Sigmoid colon (tissue), 7 donors: Measurements from ENCODE around the gene SLC25A20. TPM values are rescaled to one million over a fixed set of nuclear protein-coding genes. Genes with fewer than 3 reads are reported as not detected.
"Not testable (repeated sequence)": the region's sequence is repeated elsewhere in the genome, so short reads cannot be mapped to it uniquely, and the experiment has no call there.

Experiments used
- DNase-seq: peaks from one replicate; pipeline ENCODE4 v3.0.0-alpha.2; 2019
- H3K27ac ChIP-seq, 4 donors: fragments of 200-600 bp; sonication (generic); one replicate each; pipeline ENCODE4 v1.5.1; 2016 to 2019; ENCODE audit warnings: mild to moderate bottlenecking in 1 of 4
- H3K27me3 ChIP-seq, 3 donors: fragments of 200-600 bp; sonication (generic); one replicate each; pipeline ENCODE4 v1.5.1; 2019; ENCODE audit warnings: mild to moderate bottlenecking in 1 of 3
- H3K36me3 ChIP-seq, 4 donors: fragments of 200-600 bp; sonication (generic); one replicate each; pipeline ENCODE4 v1.5.1; 2016 to 2019
- H3K4me1 ChIP-seq, 4 donors: fragments of 200-600 bp; sonication (generic); one replicate each; pipeline ENCODE4 v1.5.1; 2017 to 2019
- H3K4me3 ChIP-seq, 4 donors: fragments of 200-600 bp; sonication (generic); one replicate each; pipeline ENCODE4 v1.5.1; 2017 to 2019; ENCODE audit warnings: mild to moderate bottlenecking in 2 of 4, moderate library complexity in 1 of 4
- H3K9me3 ChIP-seq, 4 donors: fragments of 200-600 bp in 3 of 4; sonication (generic) in 3 of 4; one replicate each; pipeline versions ENCODE4 v1.5.1 to v1.6.1; 2013 to 2019
- CTCF ChIP-seq, 4 experiments: fragments of 450-650 bp in 3 of 4; fragments of 200-600 bp in 1 of 4; IDR thresholded peaks; one replicate each; pipeline ENCODE4 v1.5.1; 2016 to 2019; ENCODE audit warnings: antibody characterized with exemption in 4 of 4, mild to moderate bottlenecking in 3 of 4, moderate library complexity in 2 of 4
- EP300 ChIP-seq, 4 donors: sonication (generic); formaldehyde crosslinking; IDR thresholded peaks; one replicate each; pipeline ENCODE4 v1.6.1; 2017; ENCODE audit warnings: antibody characterized with exemption in 4 of 4
- POLR2A ChIP-seq, 2 donors: fragments of 450-650 bp; IDR thresholded peaks; one replicate each; pipeline ENCODE4 v1.6.1; 2016; ENCODE audit warnings: antibody characterized with exemption in 2 of 2, mild to moderate bottlenecking in 2 of 2, moderate library complexity in 2 of 2
- POLR2AphosphoS5 ChIP-seq, 4 donors: sonication (generic); formaldehyde crosslinking; IDR thresholded peaks; one replicate each; pipeline ENCODE4 v1.6.1; 2017; ENCODE audit warnings: antibody characterized with exemption in 4 of 4
- WGBS, 2 donors: extraction: QIAGEN DNeasy Blood & Tissue Kit; methylation state at CpG; one replicate each; pipeline ENCODE4 v1.1.7; 2013; 5-methylcytosine and 5-hydroxymethylcytosine counted together
- intact Hi-C: fragments of 100-400 bp; cut with DNase I; formaldehyde crosslinking; loops from one replicate; pipeline ENCODE4 v1.15.1; 2023
- polyA plus RNA-seq, 3 donors: library from polyadenylated mRNA; stranded (reverse); fragments of 200-250 nt; gene quantifications; one replicate each; pipeline ENCODE4 v1.2.3, GENCODE V29; 2013
- total RNA-seq, 4 donors: library from RNA; depleted of rRNA; stranded (reverse); fragments of >200 nt; gene quantifications; one replicate each; pipeline ENCODE4 v1.1.0, GENCODE V29; 2016
- donor health status: healthy with polysubstance abuse.
- donor health status: Bipolar disorder and iron deficiency.
- donor health status: healthy.

The SLC25A20 gene
- total and polyA plus RNA-seq, 7 donors: 18.2 to 65.2 (median 29.1) TPM

- intact Hi-C loops: no loop called here
- Histone ChIP-seq H3K36me3 (no peaks in the 10 kb centered on the region), H3K9me3 (no peaks in the 10 kb centered on the region), H3K27me3 (no peaks in the 10 kb centered on the region), H3K4me3 (no peak overlapping the region), H3K27ac (no peak overlapping the region), H3K4me1 (peaks cover 0 to 11% (median 3%) of the 10 kb centered on the region in 4 donors)
- WGBS, 2 donors: 88 to 91% methylated on average over 6 of the region's 6 CpGs
- TF ChIP-seq CTCF (IDR thresholded peaks at IDR 0.05) (no peak), EP300 (IDR thresholded peaks at IDR 0.05) (no peak), POLR2A (IDR thresholded peaks at IDR 0.05) (no peak), POLR2AphosphoS5 (IDR thresholded peaks at IDR 0.05) (no peak)
- DNase-seq: no peak
Observed at GRCh38 chr3:48830715-48831114, 68.0 kb downstream of the SLC25A20 start.

GRCh38 chr3:48829525-48829924, 69.2 kb downstream of the SLC25A20 start:
- H3K4me3 ChIP-seq, H3K27me3 ChIP-seq, intact Hi-C loops, DNase-seq, H3K27ac ChIP-seq, H3K9me3 ChIP-seq, H3K36me3 ChIP-seq: not testable (repeated sequence)
- H3K4me1 ChIP-seq: peaks cover 0 to 11% (median 3%) of the 10 kb centered on the region in 4 donors
- 94 to 95% methylated on average over 11 of the region's 11 CpGs for WGBS, 2 donors

GRCh38 chr3:48827874-48828273, 70.8 kb downstream of the SLC25A20 start:
- WGBS, 2 donors: 93 to 96% methylated on average over 10 of the region's 10 CpGs
- H3K27ac ChIP-seq, intact Hi-C loops, H3K27me3 ChIP-seq, DNase-seq, H3K36me3 ChIP-seq, H3K9me3 ChIP-seq, H3K4me3 ChIP-seq: not testable (repeated sequence)
- peaks cover 0 to 10% (median 3%) of the 10 kb centered on the region in 4 donors for H3K4me1 ChIP-seq

GRCh38 chr3:48826451-48826850, 72.2 kb downstream of the SLC25A20 start:
- H3K4me3 ChIP-seq: no peak overlapping the region
- 69 to 86% methylated on average over 2 of the region's 2 CpGs for WGBS, 2 donors
- intact Hi-C loops: no loop called here
- DNase-seq: no peak
- H3K27me3 ChIP-seq: no peaks in the 10 kb centered on the region
- no peaks in the 10 kb centered on the region for H3K9me3 ChIP-seq
- TF ChIP-seq POLR2AphosphoS5 (IDR thresholded peaks at IDR 0.05) (no peak), EP300 (IDR thresholded peaks at IDR 0.05) (no peak), CTCF (IDR thresholded peaks at IDR 0.05) (no peak), POLR2A (IDR thresholded peaks at IDR 0.05) (no peak)
- H3K27ac ChIP-seq: no peak overlapping the region
- H3K36me3 ChIP-seq: no peaks in the 10 kb centered on the region
- H3K4me1 ChIP-seq: peaks cover 0 to 4% (median under 1%) of the 10 kb centered on the region in 4 donors

- no peaks in the 10 kb centered on the region for H3K9me3 ChIP-seq
- no peak overlapping the region for H3K4me3 ChIP-seq
- no peak for TF ChIP-seq CTCF (IDR thresholded peaks at IDR 0.05)
- no peak for TF ChIP-seq POLR2AphosphoS5 (IDR thresholded peaks at IDR 0.05)
- no peak for TF ChIP-seq POLR2A (IDR thresholded peaks at IDR 0.05)
- TF ChIP-seq EP300 (IDR thresholded peaks at IDR 0.05): no peak
- H3K27ac ChIP-seq: peak overlapping the region in 1 of 4 donors; percentile 19
- DNase-seq: no peak
- peaks cover 0 to 19% (median 12%) of the 10 kb centered on the region in 4 donors for H3K4me1 ChIP-seq
- WGBS, 2 donors: 89% methylated on average over 2 of the region's 2 CpGs
- no peaks in the 10 kb centered on the region for H3K36me3 ChIP-seq
- intact Hi-C loops: no loop called here
- H3K27me3 ChIP-seq: no peaks in the 10 kb centered on the region
Observed at GRCh38 chr3:48820612-48821324, 77.9 kb downstream of the SLC25A20 start.
